Spleen (tissue), 7 donors: ENCODE data around the gene SOX13.

Experiments used
- POLR2A ChIP-seq, 3 donors: fragments of 450-650 bp; IDR thresholded peaks; one replicate each; pipeline ENCODE4 v1.5.1; 2017; ENCODE audit warnings: antibody characterized with exemption in 3 of 3, mild to moderate bottlenecking in 1 of 3
- TF ChIP-seq, protein P1 (sequence below), 11 experiments: fragments of 200-600 bp in 7 of 11; fragments of 450-650 bp in 4 of 11; sonication (generic) in 4 of 11; IDR thresholded peaks in 8 of 11; conservative IDR thresholded peaks in 3 of 11; 1 replicate in 7 of 11; 2 replicates in 4 of 11; pipeline versions ENCODE4 v1.4.0 to v1.8.0; 2016 to 2021; ENCODE audit warnings: antibody characterized with exemption in 11 of 11, inconsistent platforms in 4 of 11, mild to moderate bottlenecking in 1 of 11
- donor health status: DM: no; HTN: no; CAD: no; lungs with moderate emphysema.
- donor health status: DM: no; HTN: no; CAD: no.
- donor health status: DM: no; HTN: no; CAD: no.

DNA sequence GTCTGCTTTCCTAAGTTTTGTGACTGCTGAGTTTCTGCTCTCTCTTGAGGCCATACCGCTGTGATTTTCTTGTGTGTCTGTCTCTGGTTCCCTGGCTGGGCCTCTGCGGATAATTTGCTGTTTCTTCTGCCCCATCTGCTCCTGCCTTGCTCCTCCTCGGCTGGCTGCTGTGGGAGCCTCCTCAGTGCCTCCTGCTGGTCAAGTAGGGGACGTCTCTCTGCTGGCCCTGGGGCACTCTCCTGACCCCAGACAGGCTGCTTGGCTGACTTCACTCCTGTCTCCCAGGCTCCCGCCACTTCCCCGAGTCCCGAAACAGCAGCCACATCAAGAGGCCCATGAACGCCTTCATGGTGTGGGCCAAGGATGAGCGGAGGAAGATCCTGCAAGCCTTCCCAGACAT lies 50.5 kb downstream of the SOX13 start:
- TF ChIP-seq, protein P1, sequence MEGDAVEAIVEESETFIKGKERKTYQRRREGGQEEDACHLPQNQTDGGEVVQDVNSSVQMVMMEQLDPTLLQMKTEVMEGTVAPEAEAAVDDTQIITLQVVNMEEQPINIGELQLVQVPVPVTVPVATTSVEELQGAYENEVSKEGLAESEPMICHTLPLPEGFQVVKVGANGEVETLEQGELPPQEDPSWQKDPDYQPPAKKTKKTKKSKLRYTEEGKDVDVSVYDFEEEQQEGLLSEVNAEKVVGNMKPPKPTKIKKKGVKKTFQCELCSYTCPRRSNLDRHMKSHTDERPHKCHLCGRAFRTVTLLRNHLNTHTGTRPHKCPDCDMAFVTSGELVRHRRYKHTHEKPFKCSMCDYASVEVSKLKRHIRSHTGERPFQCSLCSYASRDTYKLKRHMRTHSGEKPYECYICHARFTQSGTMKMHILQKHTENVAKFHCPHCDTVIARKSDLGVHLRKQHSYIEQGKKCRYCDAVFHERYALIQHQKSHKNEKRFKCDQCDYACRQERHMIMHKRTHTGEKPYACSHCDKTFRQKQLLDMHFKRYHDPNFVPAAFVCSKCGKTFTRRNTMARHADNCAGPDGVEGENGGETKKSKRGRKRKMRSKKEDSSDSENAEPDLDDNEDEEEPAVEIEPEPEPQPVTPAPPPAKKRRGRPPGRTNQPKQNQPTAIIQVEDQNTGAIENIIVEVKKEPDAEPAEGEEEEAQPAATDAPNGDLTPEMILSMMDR (IDR thresholded peaks at IDR 0.05 in 8 of 11, conservative IDR thresholded peaks at IDR 0.05 in 3 of 11): peak in 7 of 11 experiments; percentile 12 to 45 (median 28)
- TF ChIP-seq POLR2A (IDR thresholded peaks at IDR 0.05): no peak
